Upper lobe of left lung (tissue), 4 donors: ENCODE data around the gene RAB38.

ENCODE experiments used
- CTCF ChIP-seq, 6 experiments: fragments of 450-650 bp in 4 of 6; fragments of 200-600 bp in 2 of 6; sonication (generic) in 2 of 6; IDR thresholded peaks; one replicate each; pipeline ENCODE4 v1.5.1; 2016 to 2019; ENCODE audit warnings: antibody characterized with exemption in 6 of 6
- EP300 ChIP-seq, 4 donors: sonication (generic); formaldehyde crosslinking; IDR thresholded peaks; one replicate each; pipeline ENCODE4 v1.5.1; 2017; ENCODE audit warnings: antibody characterized with exemption in 4 of 4, control low read depth in 2 of 4
- POLR2A ChIP-seq, 4 donors: fragments of 450-650 bp; IDR thresholded peaks; one replicate each; pipeline ENCODE4 v1.5.1; 2016 to 2017; ENCODE audit warnings: antibody characterized with exemption in 4 of 4, mild to moderate bottlenecking in 2 of 4
- POLR2AphosphoS5 ChIP-seq, 2 donors: sonication (generic); formaldehyde crosslinking; IDR thresholded peaks; one replicate each; pipeline ENCODE4 v1.5.1; 2017; ENCODE audit warnings: antibody characterized with exemption in 2 of 2

- TF ChIP-seq CTCF (IDR thresholded peaks at IDR 0.05): no peak
- no peak for TF ChIP-seq EP300 (IDR thresholded peaks at IDR 0.05)
- no peak for TF ChIP-seq POLR2A (IDR thresholded peaks at IDR 0.05)
- no peak for TF ChIP-seq POLR2AphosphoS5 (IDR thresholded peaks at IDR 0.05)
Observed at GRCh38 chr11:88169471-88169870, 5.8 kb downstream of the RAB38 start.
